Muscle of back (tissue), 11 donors: Measurements from ENCODE around the gene ALDH9A1. TPM values are rescaled to one million over a fixed set of nuclear protein-coding genes. Genes with fewer than 3 reads are reported as not detected.
"Not testable (repeated sequence)": the region's sequence is repeated elsewhere in the genome, so short reads cannot be mapped to it uniquely, and the experiment has no call there.

ENCODE experiments used
- DNase-seq, 3 donors: peaks; one replicate each; pipeline versions ENCODE4 v3.0.0 to v3.0.0-alpha.2; 2013
- polyA plus RNA-seq, 10 donors: library from polyadenylated mRNA; unstranded; fragments of 120-200 nt; gene quantifications; one replicate each; pipeline ENCODE4 v1.2.1, GENCODE V29; 2013; ENCODE audit not compliant: insufficient read length in 10 of 10

Gene ALDH9A1
- polyA plus RNA-seq, 10 donors = 39.3 to 55.5 (median 44.2) TPM

- no peak for DNase-seq
These were observed 49.3 kb downstream of the ALDH9A1 start for GRCh38 chr1:165648919-165649572.

DNA sequence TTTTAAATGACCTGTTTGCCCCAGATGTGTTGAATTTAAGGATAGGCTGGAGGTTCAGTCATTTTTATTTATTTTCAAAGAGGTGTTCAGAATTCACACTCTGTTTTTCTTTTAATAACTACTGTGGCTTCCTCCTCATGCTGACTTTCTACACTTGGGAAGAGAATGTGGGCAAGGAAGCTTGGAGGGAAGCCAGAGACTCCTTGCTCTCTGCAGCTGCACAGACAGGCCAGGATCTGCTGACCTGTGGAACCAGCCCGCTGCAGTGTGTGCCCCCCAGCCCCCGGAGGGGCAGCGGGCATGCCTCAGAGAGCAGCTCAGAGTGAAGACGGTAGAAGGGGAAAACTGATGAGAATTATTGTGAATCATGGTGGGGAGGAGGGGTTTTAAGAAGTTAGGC lies 50.4 kb downstream of the ALDH9A1 start:
- no peak for DNase-seq

DNA sequence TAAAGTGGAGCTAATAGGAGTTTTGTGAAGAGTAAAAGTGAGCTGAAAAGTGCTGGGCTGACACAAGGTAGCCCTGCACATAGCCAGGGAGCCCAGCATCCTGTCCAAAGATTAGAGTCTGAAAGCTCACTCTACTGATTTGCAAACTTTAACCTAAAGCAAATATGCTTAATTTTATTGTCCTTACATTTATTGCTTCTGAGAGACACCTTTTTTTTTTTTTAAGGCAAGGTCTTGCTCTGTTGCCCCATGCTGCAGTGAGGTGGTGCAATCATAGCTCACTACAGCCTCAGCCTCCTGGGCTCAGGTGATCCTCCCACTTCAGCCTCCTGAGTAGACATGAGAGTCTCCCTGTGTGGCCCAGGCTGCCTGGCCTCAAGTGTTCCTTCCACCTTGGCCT lies 50.8 kb downstream of the ALDH9A1 start:
- DNase-seq = no peak

DNA sequence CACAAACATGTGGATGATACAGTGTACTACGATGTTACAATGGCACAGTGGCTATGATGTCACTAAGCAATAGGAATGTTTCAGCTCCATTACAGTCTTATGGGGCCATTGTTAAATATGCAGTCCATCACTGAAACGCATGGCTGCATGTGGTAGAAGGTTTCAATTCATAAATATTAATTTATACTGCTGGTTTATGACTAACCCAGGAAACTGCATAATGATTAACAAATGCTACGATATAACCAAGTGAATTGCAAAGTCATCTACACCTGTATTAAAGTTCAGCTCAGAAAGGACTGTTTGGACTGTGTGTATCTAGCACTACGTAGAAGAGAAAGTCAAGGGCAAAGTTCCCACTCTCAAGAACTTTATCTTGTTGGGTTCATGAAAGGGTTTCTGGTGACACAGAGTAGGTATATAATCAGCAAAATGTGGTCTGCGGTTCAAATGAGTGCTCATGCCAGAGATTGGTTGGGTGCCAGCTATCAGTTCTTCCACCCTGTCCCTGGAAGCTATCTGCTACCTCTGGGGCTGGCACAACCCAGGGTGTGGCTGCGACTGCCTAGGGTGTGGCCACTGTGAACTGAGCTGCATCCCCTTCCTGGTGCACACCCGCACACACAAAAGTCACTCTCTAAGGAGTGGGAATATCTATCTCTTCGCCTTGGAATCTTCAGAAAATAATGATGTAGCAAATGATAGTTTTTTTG lies 52.6 kb downstream of the ALDH9A1 start:
- DNase-seq = no peak

DNA sequence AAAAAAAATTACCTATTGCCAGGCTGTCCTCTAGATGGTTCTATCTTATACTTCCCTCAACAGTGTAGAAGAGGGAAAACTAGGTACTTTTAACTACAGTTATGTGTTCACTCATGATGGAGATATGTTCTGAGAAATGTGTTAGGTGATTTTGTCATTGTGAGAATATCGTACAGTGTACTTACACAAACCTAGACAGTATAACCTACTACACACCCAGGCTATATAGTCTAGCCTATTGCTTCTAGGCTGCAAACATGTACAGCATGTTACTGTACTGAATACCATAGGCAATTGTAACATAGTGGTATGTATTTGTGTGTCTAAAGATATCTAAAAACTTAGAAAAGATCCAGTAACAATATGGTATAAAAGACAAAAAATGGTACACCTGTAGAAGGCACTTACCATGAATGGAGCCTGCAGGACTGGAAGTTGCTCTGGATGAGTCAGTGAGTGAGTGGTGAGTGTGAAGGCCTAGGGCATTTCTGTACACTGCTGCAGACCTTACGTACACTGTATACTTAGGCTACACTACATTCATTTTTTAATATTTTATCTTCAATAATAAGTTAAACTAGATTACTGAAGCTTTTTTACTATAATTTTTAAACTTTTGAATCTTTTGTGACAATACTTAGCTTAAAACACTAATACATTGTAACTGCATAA lies 54.2 kb downstream of the ALDH9A1 start:
- DNase-seq = no peak

GRCh38 chr1:165641231-165641987 lies 57.0 kb downstream of the ALDH9A1 start:
- DNase-seq = no peak

DNA sequence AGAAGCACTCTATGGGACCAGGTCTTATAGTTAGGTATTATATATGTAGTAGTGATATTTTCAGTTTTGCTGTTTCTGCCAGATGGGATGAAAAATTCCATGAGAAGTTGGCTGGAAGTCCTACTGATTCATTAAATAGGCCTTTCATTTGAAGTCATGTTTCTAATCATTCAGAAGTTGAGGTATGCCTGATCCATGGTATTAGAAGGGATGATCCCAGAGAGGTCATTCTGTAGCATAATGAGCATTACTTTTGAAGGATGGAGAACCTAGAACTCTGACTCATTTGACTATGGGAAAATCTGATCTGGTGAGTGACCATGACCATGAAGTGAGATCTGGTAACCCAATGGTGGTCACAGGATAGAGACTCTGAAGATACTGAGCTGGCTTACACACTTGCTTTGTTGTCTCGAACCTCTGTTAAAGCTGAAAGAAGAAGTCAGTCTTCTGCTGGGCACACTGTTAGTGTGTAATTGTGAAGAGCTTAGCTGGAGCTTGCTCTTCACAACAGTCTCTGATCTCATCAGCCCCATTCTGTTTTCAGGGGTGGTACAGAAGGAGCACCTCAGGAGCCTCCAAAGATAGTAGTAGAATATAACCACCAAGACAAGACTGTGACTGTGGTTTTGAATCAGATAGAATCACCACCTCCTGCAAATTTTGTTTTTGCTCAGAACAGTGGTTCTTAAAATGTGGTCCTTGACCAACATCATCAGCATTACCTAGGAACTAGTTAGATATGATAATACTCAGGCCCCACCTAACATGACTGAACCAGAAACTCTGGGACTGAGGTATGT lies 58.3 kb downstream of the ALDH9A1 start:
- no peak for DNase-seq

- DNase-seq = not testable (repeated sequence)
These were observed 60.2 kb downstream of the ALDH9A1 start for GRCh38 chr1:165638211-165638610.

GRCh38 chr1:165637427-165637826 lies 60.9 kb downstream of the ALDH9A1 start:
- DNase-seq = peak in 1 of 3 donors; percentile 22

GRCh38 chr1:165635823-165636222 lies 62.5 kb downstream of the ALDH9A1 start:
- DNase-seq = no peak

GRCh38 chr1:165635329-165635728 lies 63.0 kb downstream of the ALDH9A1 start:
- DNase-seq = no peak

GRCh38 chr1:165634154-165634921 lies 64.0 kb downstream of the ALDH9A1 start:
- no peak for DNase-seq

DNA sequence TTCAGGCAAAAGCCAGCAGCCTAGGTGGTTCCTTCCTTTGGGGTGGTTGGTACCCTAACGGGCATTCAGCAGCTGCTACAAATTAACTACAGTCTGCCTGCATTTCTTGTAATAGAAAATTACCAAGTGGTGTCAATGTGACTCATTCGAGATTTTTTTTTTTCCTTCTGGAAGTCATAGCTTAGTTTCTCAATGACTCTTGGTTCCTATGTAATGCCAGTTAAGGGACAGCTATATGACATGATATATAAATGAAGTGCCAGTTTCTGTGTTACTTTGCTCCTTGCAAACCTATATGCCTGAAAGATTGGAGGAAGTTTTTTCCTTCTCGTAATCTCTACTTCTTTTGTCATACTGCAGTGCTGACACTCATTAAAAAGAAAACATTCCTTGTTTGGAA lies 64.7 kb downstream of the ALDH9A1 start:
- DNase-seq = no peak

GRCh38 chr1:165632491-165632890 lies 65.9 kb downstream of the ALDH9A1 start:
- DNase-seq = peak; percentile 33 to 65 (median 38)

DNA sequence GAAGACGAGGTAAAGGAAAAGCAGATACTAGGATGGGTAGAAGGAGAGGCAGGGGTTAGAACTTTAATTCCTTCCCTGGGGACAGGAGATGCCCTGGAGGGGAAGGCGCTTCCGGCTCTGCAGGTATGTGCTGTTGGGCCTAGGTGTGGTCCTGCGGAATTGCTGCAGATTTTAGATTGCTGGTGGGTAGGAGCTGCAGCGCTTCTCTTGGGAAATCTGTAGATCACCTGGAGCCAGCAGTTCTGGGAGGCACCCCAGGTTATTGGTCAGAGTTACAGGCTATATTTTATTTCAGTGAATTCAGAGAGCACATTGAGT lies 66.3 kb downstream of the ALDH9A1 start:
- peak in 1 of 3 donors; percentile 37 for DNase-seq

DNA sequence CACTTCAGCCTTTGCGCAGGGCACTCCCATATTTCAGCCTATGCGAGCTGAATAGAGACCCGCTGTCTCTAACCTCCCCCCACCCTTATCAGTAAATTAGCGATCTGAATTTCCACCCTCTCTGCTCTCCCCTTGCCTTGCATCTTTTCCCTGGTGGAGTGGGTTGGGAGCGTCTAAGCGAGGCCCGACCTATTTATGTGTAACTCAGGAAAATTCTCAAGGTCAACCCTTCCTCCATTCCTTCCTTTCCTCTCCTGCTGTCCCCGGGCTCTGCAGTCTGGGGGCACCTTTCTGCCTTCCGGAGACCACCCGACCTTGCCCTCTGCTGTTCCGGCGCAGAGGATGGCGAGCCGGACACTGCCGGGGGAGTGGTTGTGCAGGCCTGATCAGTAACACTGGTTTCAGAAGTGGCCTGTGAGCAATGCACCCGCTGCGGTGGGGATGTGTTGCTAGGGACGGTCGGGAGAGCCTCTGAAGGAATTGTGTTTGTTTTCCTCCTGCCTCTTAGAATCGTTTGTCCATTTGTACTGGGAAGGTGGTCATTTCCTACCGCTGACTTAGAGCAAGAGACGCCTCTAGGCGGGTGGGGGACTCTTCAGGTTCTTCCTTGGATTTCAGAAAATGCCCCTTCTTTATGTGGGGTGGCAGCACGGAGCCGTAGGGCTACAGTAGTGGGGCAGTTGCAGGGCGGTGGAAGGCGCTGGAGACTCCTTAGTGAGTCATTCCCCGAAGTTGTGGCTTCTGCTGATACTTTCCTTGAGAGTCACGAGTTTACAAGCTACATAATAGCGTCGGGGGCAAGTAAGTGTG lies 66.8 kb downstream of the ALDH9A1 start:
- peak; percentile 42 to 76 (median 76) for DNase-seq

- DNase-seq = peak; percentile 98 to 100 (median 99)
These were observed 67.6 kb downstream of the ALDH9A1 start, which contains the start of gene MGST3 for GRCh38 chr1:165630629-165631341. Gene MGST3 (plus strand): TSS chr1:165631234. CDS start chr1:165649848, 18,614 bp downstream.

DNA sequence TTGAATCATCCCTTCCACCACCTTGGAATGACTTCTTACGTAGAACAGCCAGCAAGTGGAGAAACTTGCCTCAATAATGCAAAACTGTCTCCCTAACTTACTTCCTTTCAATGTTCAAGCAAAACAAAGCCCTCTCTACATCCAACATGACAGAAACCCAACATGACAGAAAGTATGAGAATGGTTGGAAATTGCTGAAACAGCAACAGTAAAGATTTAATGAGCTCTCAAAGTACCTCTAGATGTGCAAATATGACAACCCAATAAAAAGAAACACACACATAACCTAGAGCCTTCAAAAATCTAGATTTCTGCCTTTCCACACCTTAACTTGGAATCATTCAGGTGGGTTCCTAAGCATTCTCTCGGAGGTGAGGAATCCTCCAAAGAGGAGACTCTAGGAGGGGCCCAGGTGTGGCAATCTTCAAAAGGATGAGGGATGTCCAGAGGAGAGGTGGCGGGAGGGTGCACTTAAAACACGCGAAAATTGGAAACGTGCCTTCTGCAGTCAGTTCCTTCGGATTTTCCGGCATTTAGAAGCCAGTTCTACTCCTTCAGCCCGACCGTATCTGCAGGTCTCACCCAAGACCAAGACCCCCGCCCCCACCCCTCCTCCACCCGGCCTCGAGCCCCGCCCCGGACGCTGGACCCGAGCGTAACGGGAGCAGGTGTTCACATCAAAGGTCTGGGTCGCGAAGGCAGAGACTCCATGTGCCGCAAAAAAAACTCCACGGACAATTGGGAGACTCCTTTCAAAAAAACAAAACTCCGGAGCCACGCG lies 68.3 kb downstream of the ALDH9A1 start:
- no peak for DNase-seq
